Measurements from ENCODE around the gene NCAM2. TPM values are rescaled to one million over a fixed set of nuclear protein-coding genes. Genes with fewer than 3 reads are reported as not detected.

The NCAM2 gene
- total RNA-seq, 1 donor from 2014 or later = 0.53 TPM

GRCh38 chr21:21025742-21026141, 27.5 kb downstream of the NCAM2 start:
- ATAC-seq = no peak

DNA sequence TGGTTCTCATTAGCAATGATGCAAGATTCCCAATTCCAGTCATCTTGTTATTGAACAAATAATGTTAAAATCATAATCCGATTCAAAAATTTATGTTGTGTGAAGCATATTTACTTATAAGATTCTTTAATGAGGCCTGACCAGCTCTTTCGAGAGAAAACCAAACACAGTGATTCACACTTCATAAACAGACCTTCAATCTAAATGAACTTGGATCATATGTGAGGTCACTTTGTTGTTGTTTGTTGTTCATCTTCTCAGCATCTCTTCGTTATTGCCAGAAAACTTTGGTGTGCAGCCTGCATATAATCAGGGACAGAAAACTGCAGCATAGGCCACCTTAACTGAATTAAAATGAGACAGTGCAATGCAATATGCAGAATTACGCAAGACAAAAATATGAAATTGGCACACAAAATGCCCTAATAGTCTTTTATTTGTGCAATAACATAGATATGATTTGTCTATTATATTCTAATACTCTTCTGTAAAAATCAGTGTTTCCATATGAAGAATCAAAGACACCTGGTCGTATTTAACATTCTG, 30.1 kb downstream of the NCAM2 start:
- DNase-seq (ENCODE audit: low spot score) = no peak
- ATAC-seq = no peak

More at GRCh38 chr21:21025742-21026141, 27.5 kb downstream of the NCAM2 start:
- no peak for DNase-seq (ENCODE audit: low spot score)

DNA sequence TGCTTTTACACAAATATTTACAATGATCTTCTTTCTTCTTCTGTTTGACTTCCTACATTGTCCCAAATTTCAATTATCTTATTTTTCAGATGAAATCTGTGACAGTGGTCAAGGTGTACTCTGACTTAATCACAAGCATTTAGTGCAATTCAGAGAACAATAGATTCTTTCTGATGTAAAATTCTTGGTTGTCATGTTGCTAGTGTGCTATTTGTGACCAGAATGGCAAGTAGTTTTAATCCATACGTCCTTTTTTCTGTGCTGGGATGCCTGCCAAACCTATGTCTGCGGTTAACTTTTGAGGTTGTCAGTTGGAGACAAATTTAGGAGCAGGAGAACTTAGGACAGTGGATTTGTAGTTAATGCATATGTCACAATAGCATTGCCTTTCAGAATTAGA, 31.0 kb downstream of the NCAM2 start:
- ATAC-seq (no peak), DNase-seq (ENCODE audit: low spot score) (no peak)

- ATAC-seq = no peak
- DNase-seq (ENCODE audit: low spot score) = no peak
Observed at GRCh38 chr21:21030311-21030710, 32.1 kb downstream of the NCAM2 start.

GRCh38 chr21:21034036-21034435, 35.8 kb downstream of the NCAM2 start:
- ATAC-seq (no peak), DNase-seq (ENCODE audit: low spot score) (no peak)

DNA sequence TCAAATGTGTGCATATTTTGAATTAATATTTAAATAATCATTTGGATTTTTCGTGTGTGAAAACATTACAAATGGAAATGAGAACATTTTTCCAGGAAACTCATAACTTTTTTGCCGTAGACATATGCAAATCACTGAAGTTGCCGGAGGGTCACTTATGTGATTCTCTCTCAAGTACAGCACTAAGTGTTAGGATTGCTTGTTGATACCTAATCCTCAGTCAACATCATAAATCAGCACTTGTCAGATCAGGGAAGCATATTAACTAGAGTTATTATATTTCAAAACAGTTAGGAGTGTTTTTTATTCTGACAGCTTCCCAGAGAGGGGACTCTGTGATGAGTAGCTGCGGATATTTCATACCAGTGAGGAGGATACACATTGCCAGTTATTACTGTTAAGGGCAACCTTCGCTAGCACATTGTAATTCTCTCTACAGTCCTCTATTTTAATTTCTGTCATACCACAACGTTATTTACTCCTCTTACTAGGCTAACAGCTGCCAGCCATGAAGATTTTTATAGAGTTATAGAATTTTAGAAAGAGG, 41.5 kb downstream of the NCAM2 start:
- no peak for DNase-seq (ENCODE audit: low spot score)
- no peak for ATAC-seq

- DNase-seq (ENCODE audit: low spot score) (no peak), ATAC-seq (no peak)
Observed at GRCh38 chr21:21045518-21045917, 47.3 kb downstream of the NCAM2 start.

DNA sequence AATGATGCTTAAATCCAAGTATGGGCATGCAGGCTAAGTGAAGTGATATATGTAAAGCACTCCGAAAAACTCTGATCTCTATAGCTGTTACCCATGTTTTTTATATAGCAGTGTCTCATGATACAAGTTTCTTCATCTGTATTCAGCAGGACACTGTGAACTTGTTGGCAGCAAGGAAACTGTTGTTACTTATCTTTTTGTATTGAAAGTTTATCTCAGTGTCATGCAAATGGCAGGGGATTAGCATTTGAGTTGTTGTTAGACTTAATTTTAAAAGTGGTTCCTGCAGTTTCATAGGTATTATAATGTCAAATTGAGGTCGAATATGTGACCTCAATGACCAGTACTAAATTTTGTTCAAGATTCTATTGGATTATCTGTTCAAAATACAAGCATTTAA, 47.9 kb downstream of the NCAM2 start:
- no peak for DNase-seq (ENCODE audit: low spot score)

DNA sequence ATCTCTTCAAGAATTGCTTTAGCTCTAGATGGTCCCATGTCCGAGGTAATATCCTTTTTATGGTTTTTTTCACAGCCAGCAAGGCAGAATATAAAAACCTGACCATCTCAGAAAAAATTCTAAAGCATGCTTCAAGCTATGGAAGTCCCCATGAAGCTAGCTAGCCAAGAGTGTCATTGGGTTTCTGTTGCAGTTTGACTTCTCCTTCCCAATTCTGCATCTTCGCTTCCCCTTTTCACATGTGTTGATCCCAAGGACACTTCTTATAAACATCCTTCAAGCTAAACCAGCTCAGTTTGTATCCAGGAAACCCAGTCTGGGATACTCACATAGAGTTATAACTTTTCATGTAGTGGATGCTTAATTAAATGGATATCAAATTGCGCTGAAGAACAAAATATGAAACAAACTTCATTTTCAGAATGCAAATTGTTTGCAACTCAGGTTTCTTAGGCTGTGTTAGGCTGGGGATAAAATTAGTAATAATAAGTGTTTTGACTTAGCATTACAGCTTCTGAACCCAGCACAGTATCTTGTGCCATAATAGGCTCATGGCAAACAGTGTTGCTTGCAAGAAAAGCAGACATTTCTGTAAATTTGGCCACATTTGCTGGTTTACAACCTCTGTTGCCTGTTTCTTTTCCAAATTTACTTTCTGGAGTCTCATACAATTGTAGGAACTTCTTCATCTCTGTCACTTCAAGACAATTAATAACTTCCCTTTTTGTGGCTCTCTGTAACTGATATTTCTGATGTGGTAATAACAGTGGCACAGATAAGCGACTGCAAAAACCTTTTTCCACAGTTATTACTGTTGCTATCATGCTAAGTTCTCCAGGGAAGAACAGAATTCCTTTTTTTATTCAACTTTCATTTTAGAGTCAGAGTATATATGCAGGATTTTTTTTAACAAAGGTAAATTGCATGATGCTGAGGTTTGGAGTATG, 53.2 kb downstream of the NCAM2 start:
- ATAC-seq = no peak
- DNase-seq (ENCODE audit: low spot score) = no peak

More for the DNA sequence above, 47.9 kb downstream of the NCAM2 start:
- no peak for ATAC-seq

- no peak for ATAC-seq
Observed at GRCh38 chr21:21052672-21053071, 54.5 kb downstream of the NCAM2 start.

GRCh38 chr21:21057349-21058062, 59.3 kb downstream of the NCAM2 start:
- no peak for DNase-seq (ENCODE audit: low spot score)
- no peak for ATAC-seq

More at GRCh38 chr21:21052672-21053071, 54.5 kb downstream of the NCAM2 start:
- no peak for DNase-seq (ENCODE audit: low spot score)

DNA sequence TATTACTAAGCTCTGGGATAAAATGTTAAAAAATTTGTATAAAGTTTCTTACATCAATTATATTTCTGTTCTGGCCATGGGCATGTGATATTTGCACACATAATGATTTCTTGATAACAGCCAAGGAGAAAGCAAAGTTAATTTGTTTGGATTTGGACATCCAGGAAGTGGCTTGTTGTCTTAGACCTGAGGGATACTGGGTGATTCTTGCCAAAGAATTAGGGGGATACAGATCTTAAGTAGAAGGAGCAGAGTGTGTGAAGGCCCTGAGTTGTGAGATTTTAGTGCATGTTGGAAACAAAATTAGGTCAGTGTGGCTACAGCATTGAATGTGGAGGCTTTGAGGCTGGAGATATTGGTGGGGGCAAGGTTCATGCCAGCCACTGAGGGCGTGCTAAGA, 65.6 kb downstream of the NCAM2 start:
- no peak for ATAC-seq
- no peak for DNase-seq (ENCODE audit: low spot score)

- no peak for ATAC-seq
Observed at GRCh38 chr21:21064353-21064752, 66.1 kb downstream of the NCAM2 start.

GRCh38 chr21:21067375-21067774, 69.2 kb downstream of the NCAM2 start:
- no peak for ATAC-seq
- no peak for DNase-seq (ENCODE audit: low spot score)

More at GRCh38 chr21:21064353-21064752, 66.1 kb downstream of the NCAM2 start:
- DNase-seq (ENCODE audit: low spot score) = no peak

- no peak for DNase-seq (ENCODE audit: low spot score)
Observed at GRCh38 chr21:21074305-21074704, 76.1 kb downstream of the NCAM2 start.

DNA sequence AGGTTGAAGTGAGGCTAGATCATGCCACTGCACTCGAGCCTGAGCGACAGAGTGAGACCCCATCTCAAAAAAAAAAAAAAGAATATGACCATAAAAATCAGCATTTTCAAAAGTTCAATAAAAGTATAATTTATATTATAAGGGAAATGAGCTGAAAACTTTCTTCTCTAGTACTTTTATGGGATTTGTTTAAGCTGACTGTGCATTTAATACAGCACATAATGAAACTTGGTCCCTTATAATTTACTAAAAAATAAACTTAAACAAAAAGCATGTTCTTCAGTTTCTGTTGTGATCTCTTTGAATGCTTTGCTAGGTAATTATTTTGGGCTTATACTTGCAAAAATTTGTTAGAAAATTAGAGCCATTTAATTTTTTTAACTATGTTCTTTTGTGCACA, 77.8 kb downstream of the NCAM2 start:
- DNase-seq (ENCODE audit: low spot score) = no peak
- no peak for ATAC-seq

More at GRCh38 chr21:21074305-21074704, 76.1 kb downstream of the NCAM2 start:
- no peak for ATAC-seq

DNA sequence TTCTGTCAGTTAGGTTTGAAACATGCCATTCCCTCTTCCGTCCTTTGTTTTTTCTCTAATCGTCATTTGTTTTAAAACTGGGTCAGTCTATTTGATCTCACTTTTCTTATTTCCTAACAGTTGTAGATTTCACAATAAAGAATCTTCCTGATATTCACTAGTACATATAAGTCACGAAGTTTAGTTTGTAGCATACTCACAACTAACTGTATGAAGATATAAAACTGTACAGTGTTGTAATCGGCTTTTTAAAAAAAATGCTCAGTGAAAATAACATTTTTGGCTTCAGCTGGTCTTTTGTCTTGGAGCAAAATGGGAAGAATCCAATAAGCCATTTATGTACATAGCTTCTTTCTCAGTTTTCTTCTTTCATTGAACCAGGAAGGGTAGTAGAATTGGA, 78.3 kb downstream of the NCAM2 start:
- DNase-seq (ENCODE audit: low spot score) (no peak), ATAC-seq (no peak)

DNA sequence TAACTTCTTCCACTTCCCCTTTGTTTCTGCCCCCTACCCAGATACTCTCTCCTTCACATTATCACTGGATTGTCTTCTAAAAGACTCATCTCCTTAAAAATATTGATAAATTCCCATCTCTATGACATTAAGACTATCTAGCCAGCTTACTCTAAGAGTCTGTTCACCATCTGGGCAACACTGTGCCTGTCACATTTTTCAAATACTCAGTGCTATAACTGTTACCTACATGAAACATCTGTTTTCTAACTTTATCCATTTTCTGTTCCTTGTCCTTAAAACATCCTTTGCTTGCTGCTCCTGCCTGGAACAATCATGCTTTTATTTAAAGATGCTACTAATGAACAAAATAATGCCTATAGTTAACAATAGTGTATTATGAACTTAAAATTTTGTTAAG, 81.4 kb downstream of the NCAM2 start:
- no peak for ATAC-seq
- no peak for DNase-seq (ENCODE audit: low spot score)

DNA sequence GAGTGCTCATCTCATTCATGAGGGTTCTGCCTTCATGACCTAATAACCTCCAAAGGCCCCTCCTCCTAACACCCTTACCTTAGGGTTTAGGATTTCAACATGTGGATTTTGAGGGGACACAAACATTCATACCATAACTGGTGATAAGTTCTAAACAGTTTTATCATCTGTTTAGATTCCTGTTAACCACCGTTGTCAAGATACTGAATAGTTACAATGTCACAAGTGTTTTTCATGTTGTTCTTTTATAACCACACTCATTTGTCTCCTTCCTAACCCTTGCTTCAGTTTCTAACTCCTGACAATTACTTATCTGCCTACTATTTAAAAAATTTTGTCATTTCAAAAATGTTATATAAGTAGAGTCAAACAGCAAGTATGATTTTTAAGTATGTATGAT, 86.0 kb downstream of the NCAM2 start:
- no peak for DNase-seq (ENCODE audit: low spot score)
- ATAC-seq = no peak

DNA sequence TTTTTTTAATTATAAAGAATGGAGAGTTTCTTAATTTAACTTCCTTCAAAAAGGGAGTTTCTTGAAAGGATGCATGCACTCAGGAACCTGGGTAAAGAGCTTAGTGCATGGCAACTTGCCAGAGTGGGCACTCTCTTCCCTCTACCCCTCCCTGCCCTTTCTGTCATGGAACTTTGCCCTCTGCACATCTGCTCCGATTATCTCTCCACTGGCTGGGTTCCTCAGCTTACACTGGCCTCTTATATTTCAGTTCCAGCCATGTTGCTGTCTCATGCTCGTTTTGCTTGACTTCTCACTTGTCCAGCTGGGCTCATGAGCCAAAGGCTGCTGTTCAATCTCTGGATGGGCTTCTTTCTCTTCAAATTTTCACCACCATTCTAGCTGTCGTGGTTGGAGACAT, 87.0 kb downstream of the NCAM2 start:
- ATAC-seq = no peak
- no peak for DNase-seq (ENCODE audit: low spot score)

DNA sequence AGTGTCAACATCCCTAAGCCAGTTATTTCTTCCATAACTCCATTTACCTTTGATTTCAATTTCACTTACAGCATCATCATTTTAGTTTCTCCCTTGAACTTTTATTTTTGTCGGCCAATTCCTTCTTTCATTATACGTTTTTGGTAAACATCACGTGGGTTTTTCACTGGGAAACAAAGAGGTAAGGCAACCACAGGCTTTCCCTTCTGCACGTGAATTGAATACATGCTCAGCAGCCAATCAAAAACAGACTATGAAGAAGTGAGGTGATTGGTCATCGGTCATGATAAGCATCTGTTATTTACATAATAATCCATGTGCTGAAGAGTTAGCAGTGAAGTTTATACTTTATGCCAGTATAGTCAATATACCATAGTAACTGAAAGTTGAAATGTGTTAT, 98.7 kb downstream of the NCAM2 start:
- no peak for ATAC-seq

More for the DNA sequence above, 98.7 kb downstream of the NCAM2 start:
- DNase-seq (ENCODE audit: low spot score) = no peak

Measured in left lobe of liver (tissue), 2 donors.